ENCODE measurements around the gene PRKCE.

GRCh38 chr2:46048693-46049092 is 397.2 kb downstream of the PRKCE start:
- no peak for TF ChIP-seq POLR2AphosphoS5 (IDR thresholded peaks at IDR 0.05; ENCODE audit: borderline replicate concordance, low read depth, low read length)
- TF ChIP-seq EZH2 (IDR thresholded peaks at IDR 0.05): no peak
- no peak for TF ChIP-seq FOXP2 (optimal IDR thresholded peaks at IDR 0.05; ENCODE audit: control extremely low read depth, extremely low read length, insufficient read depth)
